Bone marrow (tissue), 2 donors: ENCODE measurements around the gene PPP2CA.
"Not testable (repeated sequence)": the region's sequence is repeated elsewhere in the genome, so short reads cannot be mapped to it uniquely, and the experiment has no call there.

Source experiments
- DNase-seq, 2 donors: peaks; one replicate each; lab custom pipeline; 2025; lab: John Stamatoyannopoulos, UW

PPP2CA gene

GRCh38 chr5:134189031-134189430 lies 36.8 kb downstream of the PPP2CA start:
- no peak for DNase-seq

DNA sequence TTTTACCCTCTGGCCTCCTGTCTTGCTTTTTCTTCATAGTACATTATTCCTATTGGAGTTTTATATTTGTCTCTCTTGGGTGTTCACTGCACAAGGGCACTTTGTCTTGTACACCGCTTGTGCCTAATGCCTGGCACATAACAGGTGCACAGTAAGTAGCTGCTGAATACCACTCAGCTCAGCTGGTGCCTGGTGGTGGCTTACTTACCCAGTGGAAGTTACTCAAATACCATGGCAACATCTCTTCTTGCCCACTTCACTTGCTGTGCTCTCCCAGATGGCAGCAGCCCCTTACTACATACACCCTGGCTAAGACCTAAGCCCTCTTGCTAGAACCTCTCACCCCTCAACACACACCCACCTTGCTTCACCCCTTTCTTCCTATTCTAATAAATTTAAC lies 37.8 kb downstream of the PPP2CA start:
- no peak for DNase-seq

DNA sequence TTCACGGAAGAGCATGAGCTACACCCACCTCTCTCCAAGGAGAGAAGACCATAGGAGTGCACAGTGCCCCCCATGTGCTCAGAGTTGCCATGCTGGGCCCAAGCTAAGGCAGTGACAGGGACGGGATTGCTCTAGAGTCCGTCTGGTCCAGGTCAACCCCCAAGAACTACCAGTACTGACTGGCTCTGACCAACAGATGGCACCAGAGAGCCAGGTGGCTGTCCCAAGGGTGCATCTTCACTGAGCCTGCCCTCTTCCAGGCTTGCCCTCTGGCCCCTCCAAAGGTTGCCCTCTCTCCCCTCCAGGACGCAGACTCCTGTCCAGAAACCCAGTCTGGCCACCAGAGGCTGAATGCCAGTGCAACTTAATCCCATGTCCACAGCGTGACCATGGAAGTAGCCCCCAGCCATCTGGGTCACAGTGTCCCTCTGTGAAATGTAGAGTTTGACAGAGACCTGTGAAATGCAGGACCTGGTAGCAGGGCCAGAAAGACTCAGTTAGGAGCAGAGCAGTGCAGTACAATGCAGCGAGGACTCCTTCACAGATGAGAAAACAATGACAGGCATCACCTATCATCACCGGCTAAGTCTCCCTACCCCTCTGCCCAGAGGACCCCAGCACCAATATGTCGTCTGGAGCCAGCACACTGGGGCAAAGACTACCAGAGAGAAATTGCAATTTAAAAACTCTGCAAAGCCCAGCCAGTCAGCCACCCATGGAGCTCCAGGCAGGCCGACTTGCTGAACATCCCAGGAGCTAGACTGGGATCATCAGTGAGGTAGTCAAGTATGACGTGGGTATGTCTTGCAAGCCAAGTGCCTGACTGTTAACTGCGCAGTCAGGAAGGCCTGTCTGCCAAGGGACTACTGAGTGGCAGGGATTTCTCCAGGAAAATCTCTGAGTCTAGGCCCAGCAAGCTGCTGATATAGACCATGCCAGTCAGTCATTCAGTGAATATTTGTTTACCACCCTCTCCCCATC lies 41.4 kb downstream of the PPP2CA start:
- DNase-seq: peak; percentile 39 to 68

DNA sequence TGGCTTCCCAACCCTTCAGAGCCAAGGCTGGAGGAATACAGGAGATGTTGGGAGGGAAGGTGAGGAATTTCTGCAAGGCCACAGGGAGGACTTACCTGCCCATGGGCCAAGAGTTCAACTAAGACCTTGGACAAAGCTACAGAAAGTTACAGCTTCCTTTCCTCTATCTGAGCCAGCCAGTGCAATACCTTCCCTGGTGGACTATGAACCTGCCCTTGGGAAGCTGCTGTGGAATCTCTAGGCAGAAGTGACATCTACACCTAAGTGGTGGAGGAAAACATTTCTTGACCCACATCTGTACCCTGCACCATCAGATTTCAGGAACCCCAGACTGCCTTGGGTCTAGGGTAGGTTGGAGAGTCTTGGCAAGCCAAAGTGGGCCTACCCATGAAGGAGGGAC lies 42.4 kb downstream of the PPP2CA start:
- no peak for DNase-seq

GRCh38 chr5:134178096-134178419 lies 47.8 kb downstream of the PPP2CA start:
- no peak for DNase-seq

DNA sequence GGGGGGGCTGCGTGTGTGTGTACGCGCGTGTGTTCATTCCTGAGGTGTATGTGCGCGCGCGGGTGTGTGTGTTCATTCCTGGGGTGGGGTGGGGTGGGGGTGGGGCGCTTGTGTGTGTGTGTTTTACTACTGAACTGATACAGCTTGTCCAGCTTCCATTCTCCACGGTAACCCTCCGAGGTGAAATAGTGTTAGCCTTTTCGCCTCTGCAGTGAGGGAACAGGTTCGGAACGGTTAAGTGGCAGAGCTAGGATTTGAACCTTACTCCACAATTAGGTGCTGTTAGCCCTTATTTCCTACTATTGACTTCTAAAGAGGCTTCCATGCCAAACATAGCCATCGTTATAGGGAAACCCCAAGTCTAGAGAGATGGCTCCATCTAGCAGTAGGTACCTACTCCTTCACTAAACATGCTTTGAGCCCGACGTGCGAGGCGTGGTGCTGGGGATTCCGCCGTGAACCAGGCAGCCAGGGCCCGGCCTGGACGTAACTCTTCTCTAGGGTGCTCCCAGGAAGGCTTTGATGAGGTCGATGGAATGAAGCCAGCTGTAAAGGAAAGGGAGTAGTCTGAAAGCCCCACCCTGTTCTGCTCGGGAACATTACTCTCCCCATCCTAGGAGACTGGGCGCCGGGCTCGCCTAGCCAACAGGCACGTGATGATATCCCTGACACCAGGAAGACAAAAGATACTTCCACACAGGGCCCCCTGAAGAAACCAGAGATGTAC lies 48.3 kb downstream of the PPP2CA start:
- no peak for DNase-seq

- DNase-seq: peak; percentile 79 to 88
These were observed 49.1 kb downstream of the PPP2CA start, which contains the start of gene SKP1 for GRCh38 chr5:134176511-134177368. Gene SKP1, minus strand, starts transcription at chr5:134176950. Its CDS starts 2,928 bp downstream, at chr5:134174022.

GRCh38 chr5:134175921-134176510 lies 49.9 kb downstream of the PPP2CA start:
- no peak for DNase-seq

DNA sequence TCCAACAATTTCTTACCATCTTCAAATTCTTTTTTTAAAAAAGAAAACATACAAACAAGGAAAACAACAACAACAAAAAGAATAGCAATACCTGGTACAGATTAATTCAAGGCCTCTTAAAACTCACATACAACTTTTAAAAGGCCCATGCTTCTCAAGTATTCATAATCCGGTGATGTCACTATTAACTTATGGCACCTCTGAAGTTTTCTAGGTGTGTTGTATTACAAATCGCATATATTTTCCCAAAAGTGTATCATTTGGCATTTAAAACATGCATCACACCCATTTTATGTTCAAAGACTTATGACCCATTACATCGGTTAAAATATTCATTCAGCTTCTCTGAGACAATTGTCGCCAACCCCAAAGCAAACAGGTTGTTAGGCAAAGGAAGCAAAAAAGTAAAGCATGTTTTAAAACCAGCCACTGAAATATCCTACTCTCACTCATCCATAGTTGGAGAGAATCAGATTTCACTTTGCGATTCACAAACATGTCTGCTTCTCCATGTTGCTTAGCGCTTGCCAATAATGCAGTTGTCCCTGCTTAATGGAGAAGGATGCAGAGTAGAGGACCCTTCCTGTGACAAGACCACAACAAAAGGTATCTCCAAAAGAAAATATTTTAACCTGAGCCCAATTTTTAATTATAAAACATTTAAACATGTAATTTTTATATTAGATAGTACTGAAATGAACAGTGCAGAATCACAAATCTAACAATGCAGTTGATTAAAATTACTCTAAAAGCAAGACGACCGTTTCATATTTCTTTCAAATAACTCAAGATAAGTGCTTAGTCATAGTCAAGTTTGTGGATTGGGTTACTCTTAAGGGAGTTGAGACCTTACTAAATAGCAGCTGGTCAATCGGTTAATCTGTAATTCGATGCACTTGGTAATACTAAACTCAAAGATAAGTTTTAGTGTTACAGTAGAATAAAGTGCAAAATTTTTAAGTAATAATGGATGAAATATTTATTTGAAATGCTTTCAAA lies 50.7 kb downstream of the PPP2CA start:
- DNase-seq: no peak

DNA sequence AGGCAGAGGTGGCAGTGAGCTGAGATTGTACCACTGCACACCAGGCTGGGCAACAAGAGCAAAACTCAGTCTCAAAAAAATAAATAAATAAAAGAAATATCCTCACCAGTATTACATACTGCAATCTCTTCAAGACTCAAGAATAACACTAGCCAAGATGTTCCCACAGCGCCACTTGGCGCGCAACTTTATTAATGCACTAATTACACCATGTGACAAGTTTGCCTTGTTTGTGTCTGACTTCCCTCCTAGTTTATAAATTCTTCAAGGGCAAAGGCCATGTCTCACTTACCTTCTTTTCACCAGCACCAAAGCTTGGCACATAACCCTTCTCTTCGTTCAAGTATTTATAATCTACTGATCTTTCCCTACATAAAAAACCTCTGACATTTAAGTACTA lies 53.9 kb downstream of the PPP2CA start:
- no peak for DNase-seq

- no peak for DNase-seq
These were observed 63.3 kb downstream of the PPP2CA start for GRCh38 chr5:134162592-134162991.

DNA sequence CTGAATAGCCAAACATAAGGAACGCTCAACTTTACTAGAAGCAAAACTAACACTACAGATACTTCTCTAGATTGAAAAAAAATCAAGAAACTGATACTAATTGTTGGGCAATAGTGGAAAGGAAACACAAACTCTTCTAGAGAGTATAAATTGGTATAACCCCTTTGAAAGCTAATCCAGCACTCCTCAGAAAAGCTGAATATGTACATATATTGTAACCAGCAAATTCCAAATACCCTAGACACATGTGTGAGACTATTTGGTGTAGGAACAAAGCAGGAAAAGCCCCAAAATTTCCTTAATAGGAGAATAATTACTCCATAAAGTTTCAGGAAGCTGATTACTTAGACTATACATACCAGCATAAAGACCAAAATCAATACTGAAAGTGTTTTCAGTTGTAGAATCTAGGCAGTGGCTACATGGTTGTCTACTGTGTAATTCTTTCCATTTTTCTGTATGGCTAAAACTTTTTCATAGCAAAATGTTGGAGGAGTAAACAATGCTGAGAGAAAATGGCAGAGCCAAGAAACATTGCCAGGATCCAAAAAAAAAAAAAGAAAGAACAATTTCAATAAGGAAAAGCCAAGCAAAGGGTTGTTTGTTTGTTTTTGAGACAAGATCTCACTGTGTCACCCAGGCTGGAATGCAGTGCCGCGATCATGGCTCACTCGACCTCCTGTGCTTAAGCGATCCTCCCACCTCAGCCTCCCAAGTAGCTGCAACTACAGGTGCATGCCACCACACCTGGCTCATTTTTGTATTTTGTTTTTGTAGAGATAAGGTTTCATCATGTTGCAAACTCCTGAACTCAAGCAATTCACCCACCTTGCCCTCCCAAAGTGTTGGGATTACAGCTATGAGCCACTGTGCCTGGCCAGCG lies 64.1 kb downstream of the PPP2CA start:
- DNase-seq: no peak

DNA sequence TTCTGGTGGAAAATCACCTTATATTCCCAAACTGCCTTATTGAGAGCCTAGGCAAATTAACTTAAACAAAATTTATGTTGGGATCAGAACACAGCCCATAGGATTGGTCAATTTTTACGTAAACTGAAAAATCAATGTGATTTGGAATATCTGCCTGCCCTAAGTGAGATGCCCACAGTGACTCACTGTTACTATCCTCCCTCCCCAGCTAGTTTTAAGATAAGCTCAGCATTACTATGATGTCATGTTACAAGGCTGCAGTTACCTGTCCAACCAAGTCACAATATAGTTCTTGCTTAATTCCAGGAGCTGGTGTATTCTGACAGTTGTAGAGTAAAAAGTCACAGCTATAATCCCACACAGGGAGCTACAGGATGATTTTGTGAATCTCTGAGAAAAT lies 72.2 kb downstream of the PPP2CA start:
- no peak for DNase-seq

- DNase-seq: no peak
These were observed 72.6 kb downstream of the PPP2CA start for GRCh38 chr5:134153241-134153640.

DNA sequence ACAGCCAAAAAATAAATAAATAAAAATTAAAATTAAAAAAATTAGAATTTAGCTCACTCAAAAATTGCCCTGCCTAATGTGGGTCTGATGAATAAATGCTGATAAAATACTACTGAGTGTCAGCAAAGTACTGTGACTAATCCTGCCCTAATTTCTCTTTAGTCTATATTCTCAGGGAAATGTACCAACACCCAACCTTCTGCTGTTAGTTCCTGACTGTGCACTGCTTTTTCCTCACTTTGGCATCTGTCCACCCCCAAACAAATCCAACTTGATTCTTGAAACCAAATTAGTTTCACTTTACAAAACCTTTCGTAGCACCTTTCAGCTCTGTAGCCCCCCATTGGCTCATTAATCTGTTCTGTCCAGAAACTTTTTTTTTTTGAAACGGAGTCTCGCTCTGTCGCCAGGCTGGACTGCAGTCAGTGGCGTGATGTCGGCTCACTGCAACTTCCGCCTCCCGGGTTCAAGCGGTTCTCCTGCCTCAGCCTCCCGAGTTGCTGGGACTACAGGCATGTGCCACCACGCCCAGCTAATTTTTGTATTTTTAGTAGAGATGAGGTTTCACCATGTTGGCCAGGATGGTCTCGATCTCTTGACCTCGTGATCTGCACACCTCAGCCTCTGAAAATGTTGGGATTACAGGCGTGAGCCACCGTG lies 73.6 kb downstream of the PPP2CA start:
- DNase-seq: not testable (repeated sequence)

DNA sequence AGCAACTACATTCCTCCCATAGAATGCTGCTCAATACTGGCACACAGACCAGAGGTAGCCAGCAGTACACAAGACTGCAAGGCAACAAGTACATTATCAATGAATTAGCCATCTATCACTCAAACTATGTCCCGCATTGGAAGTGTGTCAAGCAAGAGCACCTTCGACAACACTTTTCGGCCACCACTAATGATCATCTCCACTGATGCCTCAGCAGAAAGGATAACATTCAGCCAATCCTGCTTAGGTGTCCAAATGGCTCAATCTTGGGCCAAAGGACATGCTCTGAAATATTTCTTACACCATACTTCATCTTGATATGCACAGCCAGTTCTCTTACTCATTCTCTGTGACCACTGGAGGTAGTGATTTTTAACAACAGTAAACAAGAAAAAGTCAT lies 74.2 kb downstream of the PPP2CA start:
- no peak for DNase-seq

GRCh38 chr5:134149571-134150303 lies 76.1 kb downstream of the PPP2CA start:
- no peak for DNase-seq

DNA sequence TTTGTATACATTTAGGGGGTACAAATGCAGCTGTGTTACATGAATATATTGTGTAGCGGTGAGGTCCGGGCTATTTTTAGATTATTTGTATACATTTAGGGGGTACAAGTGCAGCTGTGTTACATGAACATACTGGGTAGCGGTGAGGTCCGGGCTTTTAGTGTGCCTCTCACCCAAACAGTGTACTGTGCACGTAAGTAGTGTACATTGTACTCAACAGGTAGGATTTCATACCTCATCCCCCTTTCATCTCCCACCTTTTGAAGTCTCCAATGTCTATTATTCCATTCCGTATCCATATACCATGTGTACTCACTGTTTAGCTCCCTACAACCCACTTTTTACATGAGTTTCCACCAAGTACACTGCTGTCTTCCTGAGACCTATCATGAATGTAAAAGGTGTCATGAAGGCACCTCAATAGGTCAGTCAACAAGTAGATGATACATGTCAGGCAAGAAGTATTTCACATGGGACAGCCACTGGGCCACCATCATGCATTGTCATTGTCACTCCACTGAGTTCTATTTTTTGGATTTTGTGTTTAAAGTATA lies 76.8 kb downstream of the PPP2CA start:
- DNase-seq: no peak
